ENCODE results near the gene MDGA2. TPM values are rescaled to one million over a fixed set of nuclear protein-coding genes. Genes with fewer than 3 reads are reported as not detected.

MDGA2 gene
- polyA plus RNA-seq, 1 of the 3 experiments (the other 2 are of a cell fraction): not detected

DNA sequence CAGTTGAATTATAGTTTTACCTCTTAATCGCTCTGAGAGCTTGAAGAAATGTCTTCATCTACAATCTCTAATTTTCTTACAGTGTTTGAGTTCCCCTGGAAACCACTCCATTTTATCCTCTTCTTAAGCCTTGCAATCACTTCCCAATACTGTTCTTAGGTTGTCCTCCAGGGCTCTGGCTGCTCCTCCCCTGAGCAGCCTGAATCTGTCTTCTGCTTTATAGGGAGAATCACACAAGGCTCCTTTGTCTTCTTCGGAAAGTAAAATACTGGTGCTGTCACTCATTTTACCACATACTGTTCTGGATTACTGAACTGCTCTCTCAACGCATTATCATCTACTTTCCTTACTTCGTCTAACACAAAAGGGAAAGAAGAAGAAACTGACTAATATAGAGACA lies 133.7 kb downstream of the MDGA2 start:
- Histone ChIP-seq H3K36me3 (replicated peaks in 1 of 2; ENCODE audit: control insufficient read depth in 1 of 2, insufficient read depth in 2 of 2, low read length in 1 of 2) (no peaks in the 10 kb centered on the region), H3K27ac (ENCODE audit: low read depth in 2 of 2, low read length in 1 of 2) (no peak overlapping the region), H2AFZ (ENCODE audit: low read depth) (no peak overlapping the region), H3K9me2 (no peaks in the 10 kb centered on the region), H3K9ac (no peak overlapping the region), H3K79me2 (ENCODE audit: insufficient read depth) (no peaks in the 10 kb centered on the region), H3K4me3 (ENCODE audit: low read depth in 2 of 2, low read length in 1 of 2) (no peak overlapping the region), H3K4me1 (ENCODE audit: control insufficient read depth in 1 of 2, insufficient read depth in 2 of 2, low read depth in 1 of 2, low read length in 1 of 2) (no peaks in the 10 kb centered on the region), H3K9me3 (no peaks in the 10 kb centered on the region), H3F3A (replicated peaks; ENCODE audit: insufficient read depth) (no peaks in the 10 kb centered on the region), H3K27me3 (ENCODE audit: insufficient read depth) (no peaks in the 10 kb centered on the region), H4K20me1 (ENCODE audit: insufficient read depth) (no peaks in the 10 kb centered on the region), H3K4me2 (no peak overlapping the region)
- 4% methylated on average over 4 of the region's 4 CpGs for WGBS (ENCODE audit: low lambda C conversion rate)
- ChIA-PET CTCF (no interaction called here), POLR2A (no interaction called here)
- no peak for TF ChIP-seq NFIC (IDR thresholded peaks at IDR 0.05; ENCODE audit: borderline replicate concordance)
- TF ChIP-seq, protein P1, sequence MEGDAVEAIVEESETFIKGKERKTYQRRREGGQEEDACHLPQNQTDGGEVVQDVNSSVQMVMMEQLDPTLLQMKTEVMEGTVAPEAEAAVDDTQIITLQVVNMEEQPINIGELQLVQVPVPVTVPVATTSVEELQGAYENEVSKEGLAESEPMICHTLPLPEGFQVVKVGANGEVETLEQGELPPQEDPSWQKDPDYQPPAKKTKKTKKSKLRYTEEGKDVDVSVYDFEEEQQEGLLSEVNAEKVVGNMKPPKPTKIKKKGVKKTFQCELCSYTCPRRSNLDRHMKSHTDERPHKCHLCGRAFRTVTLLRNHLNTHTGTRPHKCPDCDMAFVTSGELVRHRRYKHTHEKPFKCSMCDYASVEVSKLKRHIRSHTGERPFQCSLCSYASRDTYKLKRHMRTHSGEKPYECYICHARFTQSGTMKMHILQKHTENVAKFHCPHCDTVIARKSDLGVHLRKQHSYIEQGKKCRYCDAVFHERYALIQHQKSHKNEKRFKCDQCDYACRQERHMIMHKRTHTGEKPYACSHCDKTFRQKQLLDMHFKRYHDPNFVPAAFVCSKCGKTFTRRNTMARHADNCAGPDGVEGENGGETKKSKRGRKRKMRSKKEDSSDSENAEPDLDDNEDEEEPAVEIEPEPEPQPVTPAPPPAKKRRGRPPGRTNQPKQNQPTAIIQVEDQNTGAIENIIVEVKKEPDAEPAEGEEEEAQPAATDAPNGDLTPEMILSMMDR (IDR thresholded peaks at IDR 0.05): no peak
- TF ChIP-seq TAF1 (IDR thresholded peaks at IDR 0.05; ENCODE audit: borderline replicate concordance, low read depth, low read length): no peak
- TF ChIP-seq SMC3 (IDR thresholded peaks at IDR 0.05; ENCODE audit: low read depth, low read length): no peak
- TF ChIP-seq SIN3A (IDR thresholded peaks at IDR 0.05; ENCODE audit: borderline replicate concordance, low read depth, low read length): no peak
- no peak for TF ChIP-seq REST (IDR thresholded peaks at IDR 0.05; ENCODE audit: low read depth, low read length)
- TF ChIP-seq, protein P2, sequence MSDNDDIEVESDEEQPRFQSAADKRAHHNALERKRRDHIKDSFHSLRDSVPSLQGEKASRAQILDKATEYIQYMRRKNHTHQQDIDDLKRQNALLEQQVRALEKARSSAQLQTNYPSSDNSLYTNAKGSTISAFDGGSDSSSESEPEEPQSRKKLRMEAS (IDR thresholded peaks at IDR 0.05; ENCODE audit: low read depth): no peak
- no peak for TF ChIP-seq FOSL2 (IDR thresholded peaks at IDR 0.05; ENCODE audit: borderline replicate concordance, low read depth)
- no peak for TF ChIP-seq ELF1 (IDR thresholded peaks at IDR 0.05)
- no peak for TF ChIP-seq MXI1 (IDR thresholded peaks at IDR 0.05; ENCODE audit: low read depth, low read length)
- TF ChIP-seq, protein P3, sequence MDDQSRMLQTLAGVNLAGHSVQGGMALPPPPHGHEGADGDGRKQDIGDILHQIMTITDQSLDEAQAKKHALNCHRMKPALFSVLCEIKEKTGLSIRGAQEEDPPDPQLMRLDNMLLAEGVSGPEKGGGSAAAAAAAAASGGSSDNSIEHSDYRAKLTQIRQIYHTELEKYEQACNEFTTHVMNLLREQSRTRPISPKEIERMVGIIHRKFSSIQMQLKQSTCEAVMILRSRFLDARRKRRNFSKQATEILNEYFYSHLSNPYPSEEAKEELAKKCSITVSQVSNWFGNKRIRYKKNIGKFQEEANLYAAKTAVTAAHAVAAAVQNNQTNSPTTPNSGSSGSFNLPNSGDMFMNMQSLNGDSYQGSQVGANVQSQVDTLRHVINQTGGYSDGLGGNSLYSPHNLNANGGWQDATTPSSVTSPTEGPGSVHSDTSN (IDR thresholded peaks at IDR 0.05): no peak
- TF ChIP-seq, protein P4, sequence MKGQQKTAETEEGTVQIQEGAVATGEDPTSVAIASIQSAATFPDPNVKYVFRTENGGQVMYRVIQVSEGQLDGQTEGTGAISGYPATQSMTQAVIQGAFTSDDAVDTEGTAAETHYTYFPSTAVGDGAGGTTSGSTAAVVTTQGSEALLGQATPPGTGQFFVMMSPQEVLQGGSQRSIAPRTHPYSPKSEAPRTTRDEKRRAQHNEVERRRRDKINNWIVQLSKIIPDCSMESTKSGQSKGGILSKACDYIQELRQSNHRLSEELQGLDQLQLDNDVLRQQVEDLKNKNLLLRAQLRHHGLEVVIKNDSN (IDR thresholded peaks at IDR 0.05; ENCODE audit: borderline replicate concordance, low read depth): no peak
- no peak for DNase-seq

Data from SK-N-SH (cell line).